ENCODE measurements around the gene XKR7. TPM values are rescaled to one million over a fixed set of nuclear protein-coding genes. Genes with fewer than 3 reads are reported as not detected.

The XKR7 gene
- polyA plus RNA-seq, 1 donor from 2014 or later: 9.6 TPM

- Histone ChIP-seq H3K4me3 (ENCODE audit: low read length) (no peak overlapping the region), H3K27me3 (ENCODE audit: insufficient read depth, low read depth, low read length) (peaks cover 12% of the 10 kb centered on the region), H4K20me1 (ENCODE audit: insufficient read depth) (no peaks in the 10 kb centered on the region), H3K9me2 (ENCODE audit: insufficient read depth, low read length) (no peaks in the 10 kb centered on the region), H2AFZ (ENCODE audit: low read depth, low read length) (no peak overlapping the region), H3K9ac (ENCODE audit: low read length) (no peak overlapping the region), H3K27ac (ENCODE audit: low read length) (no peak overlapping the region), H3F3A (ENCODE audit: insufficient read depth, low read length, poor library complexity, severe bottlenecking) (no peaks in the 10 kb centered on the region), H3K9me3 (ENCODE audit: low read length) (no peaks in the 10 kb centered on the region), H3K79me2 (replicated peaks; ENCODE audit: insufficient read depth, low read length) (no peaks in the 10 kb centered on the region), H3K36me3 (ENCODE audit: insufficient read depth, low read length) (no peaks in the 10 kb centered on the region), H3K4me2 (ENCODE audit: low read length) (no peak overlapping the region)
- TF ChIP-seq SMC3 (conservative IDR thresholded peaks at IDR 0.05; ENCODE audit: poor library complexity) (no peak), EP300 (conservative IDR thresholded peaks at IDR 0.05; ENCODE audit: poor library complexity, severe bottlenecking) (no peak), TAF1 (IDR thresholded peaks at IDR 0.05; ENCODE audit: low read depth) (no peak), POLR2AphosphoS5 (IDR thresholded peaks at IDR 0.05) (no peak), MXI1 (conservative IDR thresholded peaks at IDR 0.05; ENCODE audit: poor library complexity, severe bottlenecking) (no peak), EZH2 (IDR thresholded peaks at IDR 0.05; ENCODE audit: borderline replicate concordance, insufficient read depth, low read length, poor library complexity, severe bottlenecking) (no peak), RAD21 (conservative IDR thresholded peaks at IDR 0.05) (no peak)
- TF ChIP-seq, protein P1, sequence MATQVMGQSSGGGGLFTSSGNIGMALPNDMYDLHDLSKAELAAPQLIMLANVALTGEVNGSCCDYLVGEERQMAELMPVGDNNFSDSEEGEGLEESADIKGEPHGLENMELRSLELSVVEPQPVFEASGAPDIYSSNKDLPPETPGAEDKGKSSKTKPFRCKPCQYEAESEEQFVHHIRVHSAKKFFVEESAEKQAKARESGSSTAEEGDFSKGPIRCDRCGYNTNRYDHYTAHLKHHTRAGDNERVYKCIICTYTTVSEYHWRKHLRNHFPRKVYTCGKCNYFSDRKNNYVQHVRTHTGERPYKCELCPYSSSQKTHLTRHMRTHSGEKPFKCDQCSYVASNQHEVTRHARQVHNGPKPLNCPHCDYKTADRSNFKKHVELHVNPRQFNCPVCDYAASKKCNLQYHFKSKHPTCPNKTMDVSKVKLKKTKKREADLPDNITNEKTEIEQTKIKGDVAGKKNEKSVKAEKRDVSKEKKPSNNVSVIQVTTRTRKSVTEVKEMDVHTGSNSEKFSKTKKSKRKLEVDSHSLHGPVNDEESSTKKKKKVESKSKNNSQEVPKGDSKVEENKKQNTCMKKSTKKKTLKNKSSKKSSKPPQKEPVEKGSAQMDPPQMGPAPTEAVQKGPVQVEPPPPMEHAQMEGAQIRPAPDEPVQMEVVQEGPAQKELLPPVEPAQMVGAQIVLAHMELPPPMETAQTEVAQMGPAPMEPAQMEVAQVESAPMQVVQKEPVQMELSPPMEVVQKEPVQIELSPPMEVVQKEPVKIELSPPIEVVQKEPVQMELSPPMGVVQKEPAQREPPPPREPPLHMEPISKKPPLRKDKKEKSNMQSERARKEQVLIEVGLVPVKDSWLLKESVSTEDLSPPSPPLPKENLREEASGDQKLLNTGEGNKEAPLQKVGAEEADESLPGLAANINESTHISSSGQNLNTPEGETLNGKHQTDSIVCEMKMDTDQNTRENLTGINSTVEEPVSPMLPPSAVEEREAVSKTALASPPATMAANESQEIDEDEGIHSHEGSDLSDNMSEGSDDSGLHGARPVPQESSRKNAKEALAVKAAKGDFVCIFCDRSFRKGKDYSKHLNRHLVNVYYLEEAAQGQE (IDR thresholded peaks at IDR 0.05; ENCODE audit: borderline replicate concordance): no peak
- TF ChIP-seq, protein P2, sequence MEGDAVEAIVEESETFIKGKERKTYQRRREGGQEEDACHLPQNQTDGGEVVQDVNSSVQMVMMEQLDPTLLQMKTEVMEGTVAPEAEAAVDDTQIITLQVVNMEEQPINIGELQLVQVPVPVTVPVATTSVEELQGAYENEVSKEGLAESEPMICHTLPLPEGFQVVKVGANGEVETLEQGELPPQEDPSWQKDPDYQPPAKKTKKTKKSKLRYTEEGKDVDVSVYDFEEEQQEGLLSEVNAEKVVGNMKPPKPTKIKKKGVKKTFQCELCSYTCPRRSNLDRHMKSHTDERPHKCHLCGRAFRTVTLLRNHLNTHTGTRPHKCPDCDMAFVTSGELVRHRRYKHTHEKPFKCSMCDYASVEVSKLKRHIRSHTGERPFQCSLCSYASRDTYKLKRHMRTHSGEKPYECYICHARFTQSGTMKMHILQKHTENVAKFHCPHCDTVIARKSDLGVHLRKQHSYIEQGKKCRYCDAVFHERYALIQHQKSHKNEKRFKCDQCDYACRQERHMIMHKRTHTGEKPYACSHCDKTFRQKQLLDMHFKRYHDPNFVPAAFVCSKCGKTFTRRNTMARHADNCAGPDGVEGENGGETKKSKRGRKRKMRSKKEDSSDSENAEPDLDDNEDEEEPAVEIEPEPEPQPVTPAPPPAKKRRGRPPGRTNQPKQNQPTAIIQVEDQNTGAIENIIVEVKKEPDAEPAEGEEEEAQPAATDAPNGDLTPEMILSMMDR (IDR thresholded peaks at IDR 0.05; ENCODE audit: poor library complexity, severe bottlenecking): no peak
Observed at GRCh38 chr20:32013326-32013725, 45.4 kb downstream of the XKR7 start.

- H3K9me3 ChIP-seq (ENCODE audit: low read length): no peaks in the 10 kb centered on the region
- no peaks in the 10 kb centered on the region for H3K36me3 ChIP-seq (ENCODE audit: insufficient read depth, low read length)
- TF ChIP-seq POLR2AphosphoS5 (IDR thresholded peaks at IDR 0.05): peak; percentile 64
- TF ChIP-seq RAD21 (conservative IDR thresholded peaks at IDR 0.05): peak; percentile 56
- TF ChIP-seq, protein P1 (IDR thresholded peaks at IDR 0.05; ENCODE audit: borderline replicate concordance): peak; percentile 63
- TF ChIP-seq, protein P2 (IDR thresholded peaks at IDR 0.05; ENCODE audit: poor library complexity, severe bottlenecking): peak; percentile 86
- TF ChIP-seq EP300 (conservative IDR thresholded peaks at IDR 0.05; ENCODE audit: poor library complexity, severe bottlenecking): peak; percentile 35
- no peak for TF ChIP-seq EZH2 (IDR thresholded peaks at IDR 0.05; ENCODE audit: borderline replicate concordance, insufficient read depth, low read length, poor library complexity, severe bottlenecking)
- TF ChIP-seq MXI1 (conservative IDR thresholded peaks at IDR 0.05; ENCODE audit: poor library complexity, severe bottlenecking): peak; percentile 12
- TF ChIP-seq SMC3 (conservative IDR thresholded peaks at IDR 0.05; ENCODE audit: poor library complexity): peak; percentile 63
- TF ChIP-seq TAF1 (IDR thresholded peaks at IDR 0.05; ENCODE audit: low read depth): no peak
- H3K27ac ChIP-seq (ENCODE audit: low read length): no peak overlapping the region
- no peaks in the 10 kb centered on the region for H3K79me2 ChIP-seq (replicated peaks; ENCODE audit: insufficient read depth, low read length)
- no peaks in the 10 kb centered on the region for H3K9me2 ChIP-seq (ENCODE audit: insufficient read depth, low read length)
- H4K20me1 ChIP-seq (ENCODE audit: insufficient read depth): no peaks in the 10 kb centered on the region
- peak overlapping the region; percentile 31 for H2AFZ ChIP-seq (ENCODE audit: low read depth, low read length)
- H3K4me3 ChIP-seq (ENCODE audit: low read length): peak overlapping the region; percentile 69
- H3F3A ChIP-seq (ENCODE audit: insufficient read depth, low read length, poor library complexity, severe bottlenecking): no peaks in the 10 kb centered on the region
- peak overlapping the region; percentile 56 for H3K4me2 ChIP-seq (ENCODE audit: low read length)
- H3K27me3 ChIP-seq (ENCODE audit: insufficient read depth, low read depth, low read length): peaks cover 38% of the 10 kb centered on the region
- peak overlapping the region; percentile 60 for H3K9ac ChIP-seq (ENCODE audit: low read length)
Observed at GRCh38 chr20:32017711-32018251, 49.8 kb downstream of the XKR7 start.
